HepG2 (cell line): ENCODE results near the gene FCHSD1. TPM values are rescaled to one million over a fixed set of nuclear protein-coding genes. Genes with fewer than 3 reads are reported as not detected.

Experiments
- ATF7-NPFF ChIP-seq: sonication (generic); formaldehyde crosslinking; IDR thresholded peaks from 2 replicates; pipeline ENCODE4 v1.8.1; 2023; ENCODE audit warnings: mild to moderate bottlenecking, low read depth, missing genetic modification reagents, moderate library complexity
- EHMT2 ChIP-seq: fragments of 200-600 bp; sonication (generic); IDR thresholded peaks from 2 replicates; pipeline ENCODE4 v1.7.0; 2017; ENCODE audit warnings: antibody characterized with exemption, low read depth, low read length, borderline replicate concordance
- FOXP1 ChIP-seq, 2 experiments: fragments of 450-650 bp in 1 of 2; IDR thresholded peaks; 2 replicates each; pipeline ENCODE4 v1.6.1; 2017 to 2018; ENCODE audit warnings: antibody characterized with exemption in 1 of 2
- KDM2A ChIP-seq: sonication (generic); formaldehyde crosslinking; IDR thresholded peaks from 2 replicates; pipeline ENCODE4 v1.4.0; 2020; ENCODE audit warnings: low read depth, missing genetic modification reagents, borderline replicate concordance
- PRPF4 ChIP-seq: fragments of 200-400 bp; formaldehyde crosslinking; IDR thresholded peaks from 2 replicates; pipeline ENCODE4 v1.6.1; 2016; ENCODE audit warnings: low read length, low read depth; ENCODE audit not compliant: poor library complexity, severe bottlenecking
- SP5 ChIP-seq: IDR thresholded peaks from 2 replicates; pipeline ENCODE4 v1.6.1; 2016; ENCODE audit warnings: low read depth, borderline replicate concordance
- ZBTB42 ChIP-seq: sonication (generic); formaldehyde crosslinking; IDR thresholded peaks from 2 replicates; pipeline ENCODE4 v1.5.0; 2020; ENCODE audit warnings: mild to moderate bottlenecking, missing genetic modification reagents
- ZBTB7B ChIP-seq: sonication (generic); formaldehyde crosslinking; IDR thresholded peaks from 2 replicates; pipeline ENCODE4 v1.4.0; 2020; ENCODE audit warnings: missing genetic modification reagents
- ZNF121 ChIP-seq: sonication (generic); formaldehyde crosslinking; IDR thresholded peaks from 2 replicates; pipeline ENCODE4 v1.5.0; 2020; ENCODE audit warnings: mild to moderate bottlenecking, missing genetic modification reagents
- ZNF274 ChIP-seq: sonication (generic); formaldehyde crosslinking; IDR thresholded peaks from 2 replicates; pipeline ENCODE4 v1.5.1; 2020; ENCODE audit warnings: mild to moderate bottlenecking, missing genetic modification reagents
- ZNF569 ChIP-seq: sonication (generic); formaldehyde crosslinking; IDR thresholded peaks from 2 replicates; pipeline ENCODE4 v1.5.0; 2020; ENCODE audit warnings: mild to moderate bottlenecking, missing genetic modification reagents, moderate library complexity, borderline replicate concordance
- ZNF607 ChIP-seq: sonication (generic); formaldehyde crosslinking; IDR thresholded peaks from 2 replicates; pipeline ENCODE4 v1.5.1; 2020; ENCODE audit warnings: missing genetic modification reagents, mild to moderate bottlenecking, borderline replicate concordance
- ZNF776 ChIP-seq: sonication (generic); formaldehyde crosslinking; IDR thresholded peaks from 2 replicates; pipeline ENCODE4 v1.4.0; 2020; ENCODE audit warnings: mild to moderate bottlenecking, missing genetic modification reagents
- ZNF777 ChIP-seq: sonication (generic); formaldehyde crosslinking; IDR thresholded peaks from 2 replicates; pipeline ENCODE4 v1.4.0; 2020; ENCODE audit warnings: missing genetic modification reagents
- ZNF883 ChIP-seq: sonication (generic); formaldehyde crosslinking; IDR thresholded peaks from 2 replicates; pipeline ENCODE4 v1.5.1; 2020; ENCODE audit warnings: mild to moderate bottlenecking, missing genetic modification reagents; ENCODE audit errors: not compliant biosample characterization
- polyA plus RNA-seq, 8 experiments: library from polyadenylated mRNA; depleted of rRNA in 3 of 8; stranded (reverse) in 7 of 8; unstranded in 1 of 8; fragments of >200 nt; fragmentation: Illumina TruSeq in 4 of 8; extraction: Trizol in 4 of 8; gene quantifications; 2 replicates each; pipeline versions ENCODE4 v1.2.1 to v1.2.3, GENCODE V29; 2011 to 2016; ENCODE audit warnings: low read depth in 4 of 8, missing spikeins in 1 of 8, mixed read lengths in 1 of 8; ENCODE audit not compliant: insufficient read depth in 1 of 8
- total RNA-seq, 5 experiments: library from RNA; depleted of rRNA; stranded (reverse); fragments of >200 nt; fragmentation: Illumina TruSeq; extraction: Trizol; gene quantifications; 2 replicates each; pipeline ENCODE4 v1.2.3, GENCODE V29; 2016; ENCODE audit warnings: low read depth in 1 of 5
- TF ChIP-seq, protein P1 (sequence below): sonication (generic); formaldehyde crosslinking; IDR thresholded peaks from 2 replicates; pipeline ENCODE4 v1.8.0; 2023; ENCODE audit warnings: mild to moderate bottlenecking, missing genetic modification reagents
- TF ChIP-seq, protein P2 (sequence below): sonication (generic); formaldehyde crosslinking; IDR thresholded peaks from 2 replicates; pipeline ENCODE4 v1.4.0; 2020; ENCODE audit warnings: missing genetic modification reagents, borderline replicate concordance
- TF ChIP-seq, protein P3 (sequence below): sonication (generic); formaldehyde crosslinking; IDR thresholded peaks from 2 replicates; pipeline ENCODE4 v1.5.0; 2020; ENCODE audit warnings: missing genetic modification reagents, mild to moderate bottlenecking, borderline replicate concordance
- TF ChIP-seq, protein P4 (sequence below): sonication (generic); formaldehyde crosslinking; IDR thresholded peaks from 2 replicates; pipeline ENCODE4 v1.5.1; 2020; ENCODE audit warnings: missing genetic modification reagents, mild to moderate bottlenecking, borderline replicate concordance
- TF ChIP-seq, protein P5 (sequence below): sonication (generic); formaldehyde crosslinking; IDR thresholded peaks from 2 replicates; pipeline ENCODE4 v1.8.0; 2022; ENCODE audit warnings: mild to moderate bottlenecking, missing genetic modification reagents, moderate library complexity

FCHSD1 gene
- total and polyA plus RNA-seq, 2 of the 13 experiments (the other 11 are each of a cell fraction or from before 2014, with no cell fraction given), result 5.5 to 15.4 TPM

DNA sequence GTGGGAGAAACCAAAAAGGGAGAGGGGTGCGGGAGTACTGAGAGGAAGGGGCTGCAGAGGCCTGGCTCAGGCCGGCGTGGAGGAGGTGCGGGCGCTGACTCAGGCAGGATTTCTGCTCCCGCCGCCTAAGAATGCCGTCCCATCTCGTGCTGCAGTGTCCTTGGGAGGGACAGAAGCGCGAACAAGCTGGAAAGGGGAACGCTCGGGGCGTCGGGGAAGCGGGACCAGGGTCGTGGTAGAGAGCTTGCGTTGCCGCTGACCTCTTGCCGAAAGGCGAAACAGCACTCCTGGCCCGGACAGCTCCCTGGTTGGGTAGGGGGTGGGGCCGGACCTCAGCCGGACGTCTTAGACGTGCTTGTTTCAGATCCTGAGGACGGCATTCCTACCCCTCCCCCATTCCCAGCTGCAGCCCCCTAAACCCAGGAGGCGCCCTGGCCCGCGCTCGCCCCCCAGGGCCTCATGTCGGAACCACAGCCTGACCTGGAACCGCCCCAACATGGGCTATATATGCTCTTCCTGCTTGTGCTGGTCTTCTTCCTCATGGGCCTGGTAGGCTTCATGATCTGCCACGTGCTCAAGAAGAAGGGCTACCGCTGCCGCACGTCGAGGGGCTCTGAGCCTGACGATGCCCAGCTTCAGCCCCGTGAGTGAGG is 13.3 kb downstream of the FCHSD1 start (continued):
- TF ChIP-seq, protein P1, sequence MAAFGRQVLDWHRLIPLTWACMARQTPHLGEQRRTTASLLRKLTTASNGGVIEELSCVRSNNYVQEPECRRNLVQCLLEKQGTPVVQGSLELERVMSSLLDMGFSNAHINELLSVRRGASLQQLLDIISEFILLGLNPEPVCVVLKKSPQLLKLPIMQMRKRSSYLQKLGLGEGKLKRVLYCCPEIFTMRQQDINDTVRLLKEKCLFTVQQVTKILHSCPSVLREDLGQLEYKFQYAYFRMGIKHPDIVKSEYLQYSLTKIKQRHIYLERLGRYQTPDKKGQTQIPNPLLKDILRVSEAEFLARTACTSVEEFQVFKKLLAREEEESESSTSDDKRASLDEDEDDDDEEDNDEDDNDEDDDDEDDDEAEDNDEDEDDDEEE (CRISPR knock-in tag), result 0 out of 2 replicates have a peak, but pooled peaks have one; percentile 47
- peak; percentile 41; the same call in 1 of the 2 replicates for TF ChIP-seq ZNF274
- peak; percentile 45; the same call in 1 of the 2 replicates for TF ChIP-seq ATF7-NPFF (CRISPR knock-in tag)
- TF ChIP-seq KDM2A, result 0 out of 2 replicates have a peak, but pooled peaks have one; percentile 16
- TF ChIP-seq ZBTB42 (CRISPR knock-in tag), result no peak
- peak; percentile 42; the same call in 1 of the 2 replicates for TF ChIP-seq ZNF776 (CRISPR knock-in tag)
- no peak for TF ChIP-seq EHMT2
- no peak for TF ChIP-seq FOXP1 (IDR thresholded peaks at IDR 0.05)
- TF ChIP-seq FOXP1 (CRISPR knock-in tag; IDR thresholded peaks at IDR 0.05), result no peak
- TF ChIP-seq, protein P2, sequence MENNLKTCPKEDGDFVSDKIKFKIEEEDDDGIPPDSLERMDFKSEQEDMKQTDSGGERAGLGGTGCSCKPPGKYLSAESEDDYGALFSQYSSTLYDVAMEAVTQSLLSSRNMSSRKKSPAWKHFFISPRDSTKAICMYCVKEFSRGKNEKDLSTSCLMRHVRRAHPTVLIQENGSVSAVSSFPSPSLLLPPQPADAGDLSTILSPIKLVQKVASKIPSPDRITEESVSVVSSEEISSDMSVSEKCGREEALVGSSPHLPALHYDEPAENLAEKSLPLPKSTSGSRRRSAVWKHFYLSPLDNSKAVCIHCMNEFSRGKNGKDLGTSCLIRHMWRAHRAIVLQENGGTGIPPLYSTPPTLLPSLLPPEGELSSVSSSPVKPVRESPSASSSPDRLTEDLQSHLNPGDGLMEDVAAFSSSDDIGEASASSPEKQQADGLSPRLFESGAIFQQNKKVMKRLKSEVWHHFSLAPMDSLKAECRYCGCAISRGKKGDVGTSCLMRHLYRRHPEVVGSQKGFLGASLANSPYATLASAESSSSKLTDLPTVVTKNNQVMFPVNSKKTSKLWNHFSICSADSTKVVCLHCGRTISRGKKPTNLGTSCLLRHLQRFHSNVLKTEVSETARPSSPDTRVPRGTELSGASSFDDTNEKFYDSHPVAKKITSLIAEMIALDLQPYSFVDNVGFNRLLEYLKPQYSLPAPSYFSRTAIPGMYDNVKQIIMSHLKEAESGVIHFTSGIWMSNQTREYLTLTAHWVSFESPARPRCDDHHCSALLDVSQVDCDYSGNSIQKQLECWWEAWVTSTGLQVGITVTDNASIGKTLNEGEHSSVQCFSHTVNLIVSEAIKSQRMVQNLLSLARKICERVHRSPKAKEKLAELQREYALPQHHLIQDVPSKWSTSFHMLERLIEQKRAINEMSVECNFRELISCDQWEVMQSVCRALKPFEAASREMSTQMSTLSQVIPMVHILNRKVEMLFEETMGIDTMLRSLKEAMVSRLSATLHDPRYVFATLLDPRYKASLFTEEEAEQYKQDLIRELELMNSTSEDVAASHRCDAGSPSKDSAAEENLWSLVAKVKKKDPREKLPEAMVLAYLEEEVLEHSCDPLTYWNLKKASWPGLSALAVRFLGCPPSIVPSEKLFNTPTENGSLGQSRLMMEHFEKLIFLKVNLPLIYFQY, result no peak
- TF ChIP-seq ZNF607 (CRISPR knock-in tag), result no peak
- TF ChIP-seq, protein P3, sequence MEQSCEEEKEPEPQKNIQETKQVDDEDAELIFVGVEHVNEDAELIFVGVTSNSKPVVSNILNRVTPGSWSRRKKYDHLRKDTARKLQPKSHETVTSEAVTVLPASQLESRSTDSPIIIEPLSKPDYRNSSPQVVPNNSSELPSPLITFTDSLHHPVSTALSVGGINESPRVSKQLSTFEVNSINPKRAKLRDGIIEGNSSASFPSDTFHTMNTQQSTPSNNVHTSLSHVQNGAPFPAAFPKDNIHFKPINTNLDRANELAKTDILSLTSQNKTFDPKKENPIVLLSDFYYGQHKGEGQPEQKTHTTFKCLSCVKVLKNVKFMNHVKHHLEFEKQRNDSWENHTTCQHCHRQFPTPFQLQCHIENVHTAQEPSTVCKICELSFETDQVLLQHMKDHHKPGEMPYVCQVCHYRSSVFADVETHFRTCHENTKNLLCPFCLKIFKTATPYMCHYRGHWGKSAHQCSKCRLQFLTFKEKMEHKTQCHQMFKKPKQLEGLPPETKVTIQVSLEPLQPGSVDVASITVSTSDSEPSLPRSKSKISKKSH (CRISPR knock-in tag), result no peak
- TF ChIP-seq PRPF4, result peak; percentile 55
- TF ChIP-seq, protein P4, sequence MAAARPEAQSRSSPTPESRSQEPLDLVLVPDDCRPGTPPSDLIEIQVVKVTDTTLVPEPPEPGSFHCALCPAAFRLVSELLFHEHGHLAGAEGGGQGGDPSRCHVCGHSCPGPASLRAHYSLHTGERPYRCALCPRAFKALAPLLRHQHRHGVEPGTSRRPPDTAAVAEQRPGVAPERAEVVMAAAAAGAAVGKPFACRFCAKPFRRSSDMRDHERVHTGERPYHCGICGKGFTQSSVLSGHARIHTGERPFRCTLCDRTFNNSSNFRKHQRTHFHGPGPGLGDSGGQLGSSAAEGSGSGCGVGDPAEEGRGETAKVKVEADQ, result no peak
- TF ChIP-seq, protein P5, sequence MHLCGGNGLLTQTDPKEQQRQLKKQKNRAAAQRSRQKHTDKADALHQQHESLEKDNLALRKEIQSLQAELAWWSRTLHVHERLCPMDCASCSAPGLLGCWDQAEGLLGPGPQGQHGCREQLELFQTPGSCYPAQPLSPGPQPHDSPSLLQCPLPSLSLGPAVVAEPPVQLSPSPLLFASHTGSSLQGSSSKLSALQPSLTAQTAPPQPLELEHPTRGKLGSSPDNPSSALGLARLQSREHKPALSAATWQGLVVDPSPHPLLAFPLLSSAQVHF (CRISPR knock-in tag), result no peak
- peak; percentile 98 for TF ChIP-seq ZNF777 (CRISPR knock-in tag)
- no peak for TF ChIP-seq ZNF883 (CRISPR knock-in tag)
- 0 out of 2 replicates have a peak, but pooled peaks have one; percentile 35 for TF ChIP-seq ZBTB7B (CRISPR knock-in tag)
- TF ChIP-seq ZNF569 (CRISPR knock-in tag), result no peak
- TF ChIP-seq ZNF121 (CRISPR knock-in tag), result no peak
- no peak for TF ChIP-seq SP5
